Endothelial cell of umbilical vein (primary cell): ENCODE data around the gene SPACDR.
A peak's percentile ranks its signal among the peaks of the same experiment; 100 is the strongest.

Experiments used
- MAX ChIP-seq: IDR thresholded peaks from 2 replicates; pipeline ENCODE4 v1.6.1; 2011; ENCODE audit not compliant: insufficient read depth, insufficient read length
- POLR2A ChIP-seq: IDR thresholded peaks from 2 replicates; pipeline ENCODE4 v1.6.1; 2012; ENCODE audit warnings: low read depth, mild to moderate bottlenecking, control low read depth, low read length

GRCh38 chr7:100478958-100479660 lies 15.0 kb upstream of the SPACDR start, which contains the start of gene TSC22D4:
- no peak for TF ChIP-seq MAX
- peak; percentile 94 for TF ChIP-seq POLR2A
